HEK293 (cell line): Measurements from ENCODE around the gene PTPRF.

Source experiments
- BCL11A ChIP-seq: fragments of 450-650 bp; formaldehyde crosslinking; IDR thresholded peaks from 2 replicates; pipeline ENCODE4 v1.5.1; 2016; ENCODE audit warnings: low read depth, missing biosample characterization, missing genetic modification characterization
- CTCF ChIP-seq: fragments of 450-650 bp; formaldehyde crosslinking; IDR thresholded peaks from 2 replicates; pipeline ENCODE4 v1.5.1; 2016; ENCODE audit warnings: missing biosample characterization, missing genetic modification characterization
- MYNN ChIP-seq: fragments of 450-650 bp; formaldehyde crosslinking; IDR thresholded peaks from 2 replicates; pipeline ENCODE4 v1.5.1; 2016; ENCODE audit warnings: missing biosample characterization, missing genetic modification characterization, borderline replicate concordance
- RBAK ChIP-seq: fragments of 450-650 bp; formaldehyde crosslinking; IDR thresholded peaks from 2 replicates; pipeline ENCODE4 v1.5.1; 2016; ENCODE audit warnings: missing biosample characterization, missing genetic modification characterization
- REST ChIP-seq: fragments of 450-650 bp; formaldehyde crosslinking; IDR thresholded peaks from 2 replicates; pipeline ENCODE4 v1.5.1; 2016; ENCODE audit warnings: missing biosample characterization, missing genetic modification characterization
- SP2 ChIP-seq: fragments of 450-650 bp; formaldehyde crosslinking; IDR thresholded peaks from 2 replicates; pipeline ENCODE4 v1.5.1; 2016; ENCODE audit warnings: missing biosample characterization, missing genetic modification characterization
- ZBTB26 ChIP-seq: fragments of 450-650 bp; formaldehyde crosslinking; optimal IDR thresholded peaks from 2 replicates; pipeline ENCODE3; 2016; ENCODE audit warnings: missing biosample characterization, mild to moderate bottlenecking, missing genetic modification characterization
- ZNF10 ChIP-seq: fragments of 450-650 bp; formaldehyde crosslinking; IDR thresholded peaks from 2 replicates; pipeline ENCODE4 v1.5.1; 2017; ENCODE audit warnings: missing biosample characterization, missing genetic modification characterization
- ZNF274 ChIP-seq, 2 experiments: fragments of 200-500 bp in 1 of 2; fragments of 450-650 bp in 1 of 2; sonication (Bioruptor generic) in 1 of 2; formaldehyde crosslinking in 1 of 2; IDR thresholded peaks; 2 replicates each; pipeline versions ENCODE4 v1.5.1 to v1.6.1; 2014 to 2016; ENCODE audit warnings: borderline replicate concordance in 1 of 2, inconsistent platforms in 1 of 2, low read length in 1 of 2, missing biosample characterization in 1 of 2, missing genetic modification characterization in 1 of 2
- ZNF704 ChIP-seq: fragments of 450-650 bp; formaldehyde crosslinking; IDR thresholded peaks from 2 replicates; pipeline ENCODE4 v1.5.1; 2016; ENCODE audit warnings: missing biosample characterization, missing genetic modification characterization

- no peak for TF ChIP-seq CTCF
- TF ChIP-seq RBAK: no peak
- no peak for TF ChIP-seq MYNN
- no peak for TF ChIP-seq REST (tag by site-specific recombination)
- no peak for TF ChIP-seq BCL11A (tag by site-specific recombination)
- TF ChIP-seq ZBTB26: no peak
- no peak for TF ChIP-seq ZNF704 (tag by site-specific recombination)
- no peak for TF ChIP-seq ZNF10 (tag by site-specific recombination)
- no peak for TF ChIP-seq ZNF274 (IDR thresholded peaks at IDR 0.05; ENCODE audit: low read length)
- no peak for TF ChIP-seq ZNF274 (tag by site-specific recombination; IDR thresholded peaks at IDR 0.05; ENCODE audit: borderline replicate concordance)
- no peak for TF ChIP-seq SP2 (tag by site-specific recombination)
Observed at GRCh38 chr1:43669878-43670277, 139.2 kb downstream of the PTPRF start.
